ENCODE results near the gene KLHDC8A. TPM values are rescaled to one million over a fixed set of nuclear protein-coding genes. Genes with fewer than 3 reads are reported as not detected.
A peak's percentile ranks its signal among the peaks of the same experiment; 100 is the strongest.

Gene KLHDC8A
- total RNA-seq, 4 donors from 2014 or later, result not detected

DNA sequence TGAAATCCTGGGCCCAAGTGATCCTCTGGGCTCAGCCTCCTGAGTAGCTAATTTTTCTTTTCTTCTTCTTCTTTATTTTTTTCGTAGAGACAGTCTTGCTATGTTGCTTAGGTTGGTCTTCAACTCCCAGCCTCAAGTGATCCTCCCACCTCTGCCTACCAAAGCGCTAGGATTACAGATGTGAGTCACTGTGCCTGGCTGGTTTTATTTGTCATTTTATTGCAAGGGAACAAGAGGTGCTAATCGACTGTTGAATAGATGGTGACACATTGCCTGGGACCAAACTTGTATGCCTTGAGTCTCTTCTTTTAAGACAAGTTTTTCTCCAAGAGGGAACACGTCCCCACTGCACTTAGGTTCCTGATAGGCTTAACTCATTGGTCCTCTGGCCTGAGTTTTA, 20.0 kb upstream of the KLHDC8A start:
- peaks cover 13 to 28% (median 24%) of the 10 kb centered on the region in 3 donors for H3K27me3 ChIP-seq
- no peaks in the 10 kb centered on the region for H3K4me1 ChIP-seq
- no peaks in the 10 kb centered on the region for H3K9me3 ChIP-seq
- DNase-seq (no peak), ATAC-seq (no peak)
- H3K27ac ChIP-seq, result no peak overlapping the region
- intact Hi-C loops (cut with DNase I; ENCODE audit: low total_unique reads) (no loop called here), in situ Hi-C loops (cut with MboI; ENCODE audit: low sequenced_read_pairs in 4 of 4) (no loop called here)
- H3K4me3 ChIP-seq, result no peak overlapping the region
- H3K36me3 ChIP-seq, result no peaks in the 10 kb centered on the region
- TF ChIP-seq, protein P1, sequence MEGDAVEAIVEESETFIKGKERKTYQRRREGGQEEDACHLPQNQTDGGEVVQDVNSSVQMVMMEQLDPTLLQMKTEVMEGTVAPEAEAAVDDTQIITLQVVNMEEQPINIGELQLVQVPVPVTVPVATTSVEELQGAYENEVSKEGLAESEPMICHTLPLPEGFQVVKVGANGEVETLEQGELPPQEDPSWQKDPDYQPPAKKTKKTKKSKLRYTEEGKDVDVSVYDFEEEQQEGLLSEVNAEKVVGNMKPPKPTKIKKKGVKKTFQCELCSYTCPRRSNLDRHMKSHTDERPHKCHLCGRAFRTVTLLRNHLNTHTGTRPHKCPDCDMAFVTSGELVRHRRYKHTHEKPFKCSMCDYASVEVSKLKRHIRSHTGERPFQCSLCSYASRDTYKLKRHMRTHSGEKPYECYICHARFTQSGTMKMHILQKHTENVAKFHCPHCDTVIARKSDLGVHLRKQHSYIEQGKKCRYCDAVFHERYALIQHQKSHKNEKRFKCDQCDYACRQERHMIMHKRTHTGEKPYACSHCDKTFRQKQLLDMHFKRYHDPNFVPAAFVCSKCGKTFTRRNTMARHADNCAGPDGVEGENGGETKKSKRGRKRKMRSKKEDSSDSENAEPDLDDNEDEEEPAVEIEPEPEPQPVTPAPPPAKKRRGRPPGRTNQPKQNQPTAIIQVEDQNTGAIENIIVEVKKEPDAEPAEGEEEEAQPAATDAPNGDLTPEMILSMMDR (IDR thresholded peaks at IDR 0.05 in 4 of 5, conservative IDR thresholded peaks at IDR 0.05 in 1 of 5), result no peak
- no peak for TF ChIP-seq POLR2A (IDR thresholded peaks at IDR 0.05)

DNA sequence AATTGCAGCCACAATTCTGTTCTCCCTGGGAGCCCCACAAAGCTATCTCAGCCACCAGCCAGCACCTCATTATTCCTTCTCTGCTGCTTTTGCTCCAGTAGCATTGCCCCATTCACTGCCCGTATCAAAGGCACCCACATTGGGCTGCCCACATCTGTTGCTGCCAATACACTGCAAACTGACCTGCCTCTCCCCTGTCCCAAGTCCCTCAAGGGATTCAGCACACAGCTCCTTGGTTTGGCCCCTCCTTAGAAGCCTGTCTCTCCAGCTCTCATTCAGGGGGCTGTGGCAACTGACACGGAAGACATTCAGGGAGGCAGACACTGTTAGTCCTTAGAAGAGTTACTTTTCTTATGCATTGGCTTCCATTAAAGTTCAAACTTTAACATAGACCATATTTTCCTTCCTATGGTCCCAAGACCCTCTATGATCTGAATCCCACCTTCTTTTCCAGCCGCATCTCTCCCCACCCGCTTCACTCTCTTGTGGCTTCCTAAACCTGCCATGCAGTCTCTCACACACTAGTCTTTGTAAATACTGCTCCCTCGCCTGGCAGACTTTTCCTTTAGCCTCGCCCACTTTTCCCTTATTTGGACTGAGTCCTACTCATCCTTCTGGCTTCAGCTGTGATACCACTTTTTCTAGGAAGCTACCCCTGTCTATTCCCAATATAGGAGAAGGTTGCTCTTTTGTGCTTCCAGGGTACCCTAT, 19.3 kb upstream of the KLHDC8A start:
- Histone ChIP-seq H3K27me3 (peaks cover 13 to 28% (median 24%) of the 10 kb centered on the region in 3 donors), H3K4me3 (no peak overlapping the region), H3K36me3 (no peaks in the 10 kb centered on the region), H3K4me1 (no peaks in the 10 kb centered on the region), H3K27ac (no peak overlapping the region), H3K9me3 (no peaks in the 10 kb centered on the region)
- ATAC-seq (peak in 1 of 2 donors; percentile 23), DNase-seq (no peak)
- intact Hi-C loops (cut with DNase I; ENCODE audit: low total_unique reads), result no loop called here
- in situ Hi-C loops (cut with MboI; ENCODE audit: low sequenced_read_pairs in 4 of 4), result no loop called here
- TF ChIP-seq, protein P1 (IDR thresholded peaks at IDR 0.05 in 4 of 5, conservative IDR thresholded peaks at IDR 0.05 in 1 of 5), result no peak
- TF ChIP-seq POLR2A (IDR thresholded peaks at IDR 0.05), result no peak

DNA sequence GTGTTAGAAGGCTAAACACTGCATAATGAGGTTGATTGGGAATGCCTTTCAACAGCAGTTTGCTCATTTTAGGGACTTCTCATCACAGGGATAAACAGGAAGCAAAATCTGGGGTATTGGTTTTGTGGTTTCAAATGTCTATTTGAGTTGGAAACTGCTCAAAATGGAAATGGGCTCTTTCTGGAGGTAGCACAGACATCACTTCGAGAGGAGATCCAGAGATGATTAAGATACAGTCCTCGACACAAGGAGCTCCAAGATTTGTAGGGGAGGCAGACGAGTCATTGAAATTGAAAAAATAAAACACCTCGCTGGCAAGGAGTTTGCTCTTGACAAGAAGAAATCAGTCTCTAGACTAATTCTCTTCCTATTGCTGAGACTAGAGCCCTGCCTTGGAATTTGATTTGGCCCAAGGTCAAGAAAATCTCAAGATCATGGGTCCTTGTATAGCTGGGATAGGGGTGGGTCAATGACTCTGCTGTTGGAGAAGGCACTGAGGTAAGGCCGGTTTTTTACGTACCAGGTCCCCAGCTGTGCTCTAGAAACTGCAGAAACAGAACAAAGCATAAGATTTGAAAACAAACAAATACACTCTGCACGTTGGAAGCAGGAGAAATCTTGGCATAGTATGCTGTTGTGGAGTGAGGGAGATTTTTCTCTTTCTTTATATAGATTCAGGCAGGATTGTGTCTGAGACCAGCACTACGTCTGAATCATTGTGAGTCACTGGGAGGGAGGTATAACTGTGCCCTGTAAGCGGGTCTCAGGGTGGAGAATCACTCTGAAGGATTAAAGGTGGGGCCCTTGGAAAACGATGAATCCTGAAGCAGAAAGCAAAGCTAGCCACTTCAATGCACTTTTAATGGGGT, 17.7 kb upstream of the KLHDC8A start:
- DNase-seq (no peak), ATAC-seq (no peak)
- in situ Hi-C loops (cut with MboI; ENCODE audit: low sequenced_read_pairs in 4 of 4), result no loop called here
- no peak for TF ChIP-seq POLR2A (IDR thresholded peaks at IDR 0.05)
- TF ChIP-seq, protein P1 (IDR thresholded peaks at IDR 0.05 in 4 of 5, conservative IDR thresholded peaks at IDR 0.05 in 1 of 5), result no peak
- H3K4me3 ChIP-seq, result no peak overlapping the region
- intact Hi-C loops (cut with DNase I; ENCODE audit: low total_unique reads), result no loop called here
- H3K4me1 ChIP-seq, result no peaks in the 10 kb centered on the region
- H3K27me3 ChIP-seq, result peaks cover 13 to 27% (median 21%) of the 10 kb centered on the region in 3 donors
- H3K9me3 ChIP-seq, result no peaks in the 10 kb centered on the region
- no peak overlapping the region for H3K27ac ChIP-seq
- no peaks in the 10 kb centered on the region for H3K36me3 ChIP-seq

DNA sequence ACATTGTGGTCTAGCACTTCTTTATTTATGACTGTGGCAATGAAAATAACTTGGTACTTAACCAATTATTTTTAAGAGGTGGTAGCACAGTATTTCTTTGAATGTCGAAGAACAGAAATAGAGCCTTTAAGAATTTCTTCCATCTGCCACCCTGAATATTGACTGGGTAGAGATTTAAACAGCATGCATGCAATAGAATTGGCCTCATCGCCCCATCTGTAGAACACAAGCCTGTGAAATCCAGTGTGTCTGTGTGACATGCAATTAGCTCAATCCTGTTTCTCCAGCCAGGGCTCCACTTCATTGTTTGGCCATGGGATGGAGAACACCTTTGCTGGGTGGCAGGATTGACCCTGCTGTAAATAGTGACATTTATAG, 17.1 kb upstream of the KLHDC8A start:
- DNase-seq, result no peak
- Histone ChIP-seq H3K9me3 (no peaks in the 10 kb centered on the region), H3K27ac (no peak overlapping the region), H3K4me3 (no peak overlapping the region), H3K27me3 (peaks cover 8 to 24% (median 14%) of the 10 kb centered on the region in 3 donors), H3K4me1 (no peaks in the 10 kb centered on the region), H3K36me3 (no peaks in the 10 kb centered on the region)
- TF ChIP-seq, protein P1 (IDR thresholded peaks at IDR 0.05 in 4 of 5, conservative IDR thresholded peaks at IDR 0.05 in 1 of 5), result no peak
- TF ChIP-seq POLR2A (IDR thresholded peaks at IDR 0.05), result no peak
- in situ Hi-C loops (cut with MboI; ENCODE audit: low sequenced_read_pairs in 4 of 4) (no loop called here), intact Hi-C loops (cut with DNase I; ENCODE audit: low total_unique reads) (no loop called here)
- ATAC-seq, result no peak

All from gastrocnemius medialis (tissue), 4 donors.